Immature natural killer cell (primary cell): ENCODE data around the gene GPR4. TPM values are rescaled to one million over a fixed set of nuclear protein-coding genes. Genes with fewer than 3 reads are reported as not detected.

Experiments
- DNase-seq, 3 donors: peaks; one replicate each; pipeline ENCODE4 v3.0.0; 2022; ENCODE audit warnings: mixed read lengths in 1 of 3
- H3K27ac Mint-ChIP-seq, 6 donors: one replicate each; pipeline ENCODE4 v1.8.0; 2020; ENCODE audit warnings: mixed read lengths in 6 of 6, mild to moderate bottlenecking in 5 of 6, inconsistent platforms in 4 of 6, moderate library complexity in 3 of 6
- H3K27me3 Mint-ChIP-seq, 3 donors: one replicate each; pipeline ENCODE4 v1.8.0; 2020 to 2021; ENCODE audit warnings: low read depth in 3 of 3, mild to moderate bottlenecking in 3 of 3, mixed read lengths in 3 of 3, moderate library complexity in 3 of 3, inconsistent platforms in 1 of 3
- H3K36me3 Mint-ChIP-seq, 3 donors: one replicate each; pipeline ENCODE4 v1.8.0; 2020; ENCODE audit warnings: mixed read lengths in 3 of 3, inconsistent platforms in 2 of 3, mild to moderate bottlenecking in 2 of 3
- H3K4me1 Mint-ChIP-seq, 2 donors: one replicate each; pipeline ENCODE4 v1.8.0; 2020; ENCODE audit warnings: inconsistent platforms in 2 of 2, mild to moderate bottlenecking in 2 of 2, mixed read lengths in 2 of 2, moderate library complexity in 1 of 2
- H3K4me3 Mint-ChIP-seq, 5 donors: one replicate each; pipeline ENCODE4 v1.8.0; 2020; ENCODE audit warnings: mild to moderate bottlenecking in 5 of 5, mixed read lengths in 5 of 5, inconsistent platforms in 3 of 5, moderate library complexity in 3 of 5
- H3K9me3 Mint-ChIP-seq, 6 donors: one replicate each; pipeline ENCODE4 v1.8.0; 2020; ENCODE audit warnings: mild to moderate bottlenecking in 6 of 6, mixed read lengths in 6 of 6, inconsistent platforms in 4 of 6, moderate library complexity in 3 of 6
- polyA plus RNA-seq, 3 donors: library from polyadenylated mRNA; unstranded; fragments of 300-500 nt; fragmentation: Illumina TruSeq; gene quantifications; one replicate each; pipeline ENCODE4 v1.2.3, GENCODE V29; 2021

The GPR4 gene
- polyA plus RNA-seq, 3 donors from 2014 or later = not detected

DNA sequence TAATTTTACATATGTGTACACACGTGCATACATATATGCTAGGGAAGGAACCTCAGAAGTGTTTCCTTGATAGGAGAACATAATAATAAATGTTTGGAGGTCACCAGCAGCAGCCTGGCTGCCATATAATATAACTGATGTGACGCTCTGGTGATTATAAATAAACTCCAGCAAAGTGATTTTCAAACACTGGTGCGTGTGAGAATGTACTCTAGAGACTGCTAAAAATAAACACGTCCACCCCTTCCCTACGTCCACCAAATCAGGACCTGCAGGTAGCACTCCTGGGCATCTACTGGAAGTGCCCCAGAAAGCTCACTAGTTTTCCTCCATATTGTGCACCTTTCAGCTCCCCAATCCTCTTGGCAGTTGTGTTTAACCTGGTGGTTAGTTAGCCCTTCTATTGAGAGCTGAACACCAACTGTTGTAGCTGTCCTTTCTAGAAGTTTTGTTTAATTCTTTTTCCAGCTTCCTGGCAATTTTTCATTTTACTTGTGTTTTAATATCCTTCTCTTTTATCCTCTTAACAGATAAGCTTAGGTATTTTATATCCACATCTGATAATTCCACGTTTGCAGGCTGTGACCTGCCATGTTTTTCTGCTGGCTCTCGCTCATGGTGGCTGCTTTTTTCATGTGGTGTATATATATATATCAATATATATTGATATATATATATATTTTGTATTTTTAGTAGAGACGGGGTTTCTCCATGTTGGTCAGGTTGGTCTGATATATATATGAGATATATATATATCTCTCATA is 30.4 kb downstream of the GPR4 start:
- DNase-seq = no peak
- Mint-ChIP-seq H3K27me3 (peaks cover 0 to 2% (median 0%) of the 10 kb centered on the region in 3 donors), H3K27ac (no peak overlapping the region), H3K4me1 (peaks cover 1 to 6% of the 10 kb centered on the region in 2 donors), H3K36me3 (no peaks in the 10 kb centered on the region), H3K9me3 (no peaks in the 10 kb centered on the region), H3K4me3 (no peak overlapping the region)

DNA sequence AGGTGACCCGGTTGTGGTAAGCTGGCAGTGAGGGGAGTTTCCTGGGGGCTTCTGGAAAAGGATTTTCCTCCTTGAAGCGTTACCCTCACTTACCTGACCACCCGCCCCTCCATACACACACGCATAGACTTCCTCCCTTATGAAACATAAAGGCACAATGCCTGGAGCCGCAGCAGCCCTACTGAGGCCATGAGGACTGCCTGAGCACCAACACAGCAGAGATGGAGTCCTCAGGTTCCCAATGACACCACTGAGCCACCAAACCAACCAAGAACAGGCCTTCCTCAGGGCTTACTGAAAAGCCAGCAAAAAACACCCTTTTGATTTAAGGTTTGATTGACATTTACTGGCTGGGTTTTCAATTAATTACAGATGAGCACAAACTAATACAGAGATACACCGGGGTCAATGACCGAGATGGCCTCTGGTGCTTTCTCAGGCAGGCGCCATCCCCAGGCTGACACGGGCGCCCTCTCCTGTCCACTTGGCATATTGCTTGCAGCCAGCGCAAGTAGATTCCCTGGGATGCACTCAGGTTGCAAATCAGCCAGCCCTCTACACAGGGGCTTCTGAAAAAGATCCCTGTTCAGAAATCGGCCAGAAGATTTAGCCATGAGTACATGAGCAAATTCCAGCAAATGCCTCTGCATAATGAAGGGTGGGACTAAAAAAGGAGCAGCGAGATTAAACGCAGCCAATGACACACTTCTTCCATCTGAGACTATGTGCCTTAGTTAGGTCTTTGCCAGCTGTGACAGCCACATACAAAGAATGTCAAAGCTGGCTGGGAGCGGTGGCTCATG is 32.2 kb downstream of the GPR4 start:
- H3K9me3 Mint-ChIP-seq = no peaks in the 10 kb centered on the region
- peaks cover 0 to 2% (median 0%) of the 10 kb centered on the region in 3 donors for H3K27me3 Mint-ChIP-seq
- no peak overlapping the region for H3K27ac Mint-ChIP-seq
- no peak overlapping the region for H3K4me3 Mint-ChIP-seq
- H3K36me3 Mint-ChIP-seq = no peaks in the 10 kb centered on the region
- peak; percentile 26 to 35 (median 32) for DNase-seq
- peaks cover 1 to 6% of the 10 kb centered on the region in 2 donors for H3K4me1 Mint-ChIP-seq

DNA sequence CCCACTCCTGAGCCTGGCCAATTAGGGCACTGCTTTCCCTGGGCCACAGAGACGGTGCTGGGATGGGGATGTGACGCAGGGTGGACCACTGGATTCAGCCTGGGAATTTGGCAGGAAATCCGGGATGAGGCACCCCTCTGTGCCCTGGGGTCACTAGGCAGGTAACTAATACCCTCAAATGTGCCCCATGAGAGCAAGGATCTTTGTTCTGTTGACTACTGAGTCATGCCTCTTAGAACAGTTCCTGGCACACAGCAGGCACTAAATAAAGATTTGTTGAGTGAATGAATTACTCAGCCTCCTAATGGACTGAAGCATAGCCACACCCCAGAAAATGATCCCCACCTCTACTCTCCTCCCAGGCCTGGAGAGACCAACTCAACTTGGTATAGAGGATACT is 33.3 kb downstream of the GPR4 start:
- Mint-ChIP-seq H3K27ac (no peak overlapping the region), H3K36me3 (no peaks in the 10 kb centered on the region), H3K4me1 (peaks cover 4 to 6% of the 10 kb centered on the region in 2 donors), H3K27me3 (peaks cover 0 to 2% (median 0%) of the 10 kb centered on the region in 3 donors), H3K4me3 (no peak overlapping the region), H3K9me3 (no peaks in the 10 kb centered on the region)
- DNase-seq = no peak

DNA sequence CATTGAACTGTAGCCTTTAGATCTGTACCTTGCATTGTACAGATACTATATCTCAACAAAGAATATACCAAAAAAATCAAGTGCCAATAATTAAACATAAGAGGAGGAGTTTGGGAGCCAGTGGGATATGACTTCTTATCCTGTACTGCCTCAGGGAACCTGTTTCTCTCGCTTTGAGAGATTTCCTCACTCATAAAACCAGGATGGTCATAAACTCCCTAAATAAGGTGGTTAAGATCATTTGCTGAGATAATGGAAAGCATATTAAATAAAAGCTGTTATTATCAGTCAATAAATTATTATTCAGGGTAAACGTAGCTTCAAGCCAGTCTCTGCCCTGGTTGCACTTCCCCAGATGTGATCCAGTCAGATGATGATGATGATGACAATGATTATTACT is 34.4 kb downstream of the GPR4 start:
- peaks cover 7 to 10% of the 10 kb centered on the region in 2 donors for H3K4me1 Mint-ChIP-seq
- no peak overlapping the region for H3K27ac Mint-ChIP-seq
- no peak for DNase-seq
- no peaks in the 10 kb centered on the region for H3K9me3 Mint-ChIP-seq
- peaks cover 0 to 2% (median 0%) of the 10 kb centered on the region in 3 donors for H3K27me3 Mint-ChIP-seq
- H3K4me3 Mint-ChIP-seq = no peak overlapping the region
- no peaks in the 10 kb centered on the region for H3K36me3 Mint-ChIP-seq

DNA sequence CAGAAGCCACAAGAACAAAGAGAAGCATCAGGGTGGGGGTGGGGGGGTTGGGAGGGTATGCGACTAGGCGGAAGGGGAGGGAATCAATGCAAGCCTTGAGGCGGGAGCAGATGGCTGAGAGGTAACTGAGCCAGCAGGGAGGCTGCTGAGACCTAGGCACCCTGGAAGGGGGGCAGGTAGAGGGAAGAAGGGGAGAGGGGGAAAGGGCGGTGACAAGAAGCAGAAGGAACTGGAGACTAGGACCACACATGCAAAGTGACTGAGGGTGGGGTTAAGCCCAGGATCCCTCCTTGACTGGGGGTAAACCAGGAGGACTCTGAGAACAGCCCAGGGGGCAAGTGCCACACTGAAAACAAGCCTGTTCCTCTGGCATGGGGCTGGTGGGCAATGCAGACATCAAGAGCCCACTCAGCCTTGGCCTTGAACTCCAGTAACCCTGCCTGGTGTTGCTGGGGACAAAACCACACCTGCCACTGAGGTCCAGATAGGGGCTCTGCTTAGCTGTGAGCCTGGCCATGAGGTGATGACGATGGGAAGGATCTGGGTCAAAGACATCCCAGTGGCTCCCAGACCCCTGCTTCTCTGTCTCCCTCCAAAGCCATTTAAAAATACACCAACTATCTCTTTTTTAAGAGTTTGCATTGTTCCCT is 37.8 kb downstream of the GPR4 start:
- DNase-seq = no peak
- Mint-ChIP-seq H3K27ac (peak overlapping the region in 1 of 6 donors; percentile 75), H3K4me3 (no peak overlapping the region), H3K36me3 (no peaks in the 10 kb centered on the region), H3K9me3 (no peaks in the 10 kb centered on the region), H3K4me1 (peaks cover 5 to 9% of the 10 kb centered on the region in 2 donors), H3K27me3 (peaks cover 0 to 2% (median 0%) of the 10 kb centered on the region in 3 donors)

DNA sequence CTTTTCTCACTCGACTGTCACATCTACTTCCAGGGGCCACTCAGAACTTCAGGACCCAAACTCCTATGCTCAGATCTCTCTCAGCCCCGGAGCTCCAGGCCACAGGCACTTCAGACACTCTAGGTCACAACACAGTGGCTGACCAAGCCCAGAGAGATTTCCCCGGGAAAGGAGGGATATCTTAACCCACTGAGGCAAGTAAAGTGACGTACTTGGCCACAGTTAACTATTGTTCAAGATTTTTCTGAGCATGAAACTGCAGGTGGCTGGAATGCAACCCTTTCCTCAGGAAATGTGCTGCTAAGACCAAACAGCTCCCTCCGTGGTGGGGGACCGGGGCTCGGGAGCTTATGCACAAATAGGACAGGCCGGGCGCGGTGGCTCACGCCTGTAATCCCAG is 41.3 kb downstream of the GPR4 start:
- Mint-ChIP-seq H3K27ac (no peak overlapping the region), H3K27me3 (peaks cover 0 to 2% (median 0%) of the 10 kb centered on the region in 3 donors), H3K36me3 (no peaks in the 10 kb centered on the region), H3K4me1 (peaks cover 12 to 15% of the 10 kb centered on the region in 2 donors), H3K9me3 (no peaks in the 10 kb centered on the region), H3K4me3 (peak overlapping the region in 1 of 5 donors; percentile 51)
- DNase-seq = no peak

DNA sequence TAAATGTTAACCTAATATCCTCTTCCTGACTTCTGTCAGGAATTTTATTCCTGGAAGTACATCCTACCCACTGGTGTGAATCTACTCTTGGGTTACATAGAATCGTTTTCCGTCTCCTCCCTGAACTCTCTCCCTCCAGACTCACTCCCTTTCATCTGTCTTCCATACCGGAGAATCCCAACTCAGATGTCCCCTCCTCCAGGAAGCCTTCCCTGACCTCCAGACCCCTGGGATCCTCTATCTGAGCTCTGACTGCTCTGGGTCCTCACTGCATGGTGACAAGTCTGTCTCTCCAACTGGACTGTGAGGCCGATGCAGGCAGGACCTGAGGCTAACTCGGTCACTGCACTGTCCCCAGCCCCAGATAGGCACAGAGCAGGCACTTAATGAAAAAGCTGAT is 42.0 kb downstream of the GPR4 start:
- Mint-ChIP-seq H3K36me3 (no peaks in the 10 kb centered on the region), H3K27me3 (peaks cover 0 to 2% (median 0%) of the 10 kb centered on the region in 3 donors), H3K4me3 (no peak overlapping the region), H3K9me3 (no peaks in the 10 kb centered on the region), H3K4me1 (peaks cover 12 to 15% of the 10 kb centered on the region in 2 donors), H3K27ac (no peak overlapping the region)
- no peak for DNase-seq

DNA sequence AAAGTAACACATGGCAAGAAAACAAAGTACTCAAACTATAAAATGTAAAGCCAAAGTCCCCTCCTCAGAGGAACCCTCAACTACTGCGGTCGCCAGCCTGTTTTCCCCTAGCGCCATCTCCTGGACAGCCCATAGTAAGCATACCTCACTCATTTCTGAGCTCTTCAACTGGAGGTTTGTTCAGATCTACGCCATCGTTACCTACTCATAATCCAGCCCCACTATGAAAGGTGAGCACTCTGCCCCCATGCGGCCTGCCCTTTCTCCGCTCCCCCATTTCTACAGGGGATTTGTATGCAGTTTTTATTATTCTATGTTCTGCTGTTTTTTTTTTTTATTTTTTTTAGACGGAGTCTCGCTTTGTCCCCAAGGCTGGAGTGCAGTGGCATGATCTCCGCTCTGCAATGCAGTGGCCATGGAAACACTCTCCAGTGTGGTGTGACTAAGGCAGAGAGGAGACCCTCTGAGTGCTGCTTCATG is 43.6 kb downstream of the GPR4 start:
- Mint-ChIP-seq H3K4me3 (no peak overlapping the region), H3K27me3 (peaks cover 0 to 2% (median 0%) of the 10 kb centered on the region in 3 donors), H3K36me3 (no peaks in the 10 kb centered on the region), H3K4me1 (peaks cover 12 to 13% of the 10 kb centered on the region in 2 donors), H3K9me3 (no peaks in the 10 kb centered on the region), H3K27ac (peak overlapping the region in 1 of 6 donors; percentile 37)
- peak; percentile 42 to 54 (median 43) for DNase-seq

DNA sequence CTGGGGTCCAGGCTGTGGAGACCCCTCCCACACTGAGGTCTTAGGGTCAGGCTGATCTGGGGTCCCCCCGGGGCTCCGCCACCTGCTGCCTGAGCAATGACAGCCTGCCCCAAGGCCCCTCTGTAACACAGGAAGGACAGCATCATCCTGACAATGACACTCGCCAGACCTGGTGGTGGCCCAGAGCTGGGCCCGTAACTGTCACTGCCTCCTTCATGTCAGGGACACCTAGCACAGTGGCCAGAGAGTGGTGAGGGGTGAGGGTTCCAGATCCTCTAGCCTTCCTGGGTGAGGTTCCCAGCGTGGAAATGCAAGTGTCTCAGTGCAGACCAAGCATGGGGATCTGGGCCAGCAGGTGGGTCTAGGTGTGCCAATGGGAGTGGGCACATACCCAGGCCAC is 45.2 kb downstream of the GPR4 start:
- DNase-seq = no peak
- H3K36me3 Mint-ChIP-seq = peaks cover 0 to 2% (median 1%) of the 10 kb centered on the region in 3 donors
- peaks cover 0 to 3% (median 2%) of the 10 kb centered on the region in 3 donors for H3K27me3 Mint-ChIP-seq
- H3K4me3 Mint-ChIP-seq = no peak overlapping the region
- peaks cover 7 to 9% of the 10 kb centered on the region in 2 donors for H3K4me1 Mint-ChIP-seq
- H3K9me3 Mint-ChIP-seq = no peaks in the 10 kb centered on the region
- H3K27ac Mint-ChIP-seq = no peak overlapping the region

DNA sequence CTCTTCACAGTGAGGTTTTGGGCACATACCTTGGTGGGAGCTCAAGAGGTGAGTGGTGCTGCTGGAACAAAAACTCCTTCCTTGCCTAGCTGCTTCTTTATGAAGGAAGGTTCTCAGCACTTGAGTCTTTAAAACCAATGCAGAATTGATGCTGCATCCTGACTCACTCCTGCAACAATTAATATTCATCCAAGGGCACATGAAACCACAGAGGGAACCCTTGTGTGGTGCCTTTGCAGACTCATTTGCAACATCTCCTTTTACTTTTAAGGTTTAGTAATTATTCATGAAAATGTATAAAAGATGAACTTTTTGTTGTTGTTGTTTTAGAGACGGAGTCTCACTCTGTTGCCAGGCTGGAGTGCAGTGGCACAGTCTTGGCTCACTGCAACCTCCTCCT is 47.5 kb downstream of the GPR4 start:
- Mint-ChIP-seq H3K4me3 (no peak overlapping the region), H3K9me3 (no peaks in the 10 kb centered on the region), H3K27ac (no peak overlapping the region), H3K36me3 (peaks cover 0 to 7% (median 4%) of the 10 kb centered on the region in 3 donors), H3K4me1 (peaks cover 6 to 7% of the 10 kb centered on the region in 2 donors), H3K27me3 (peaks cover 0 to 3% (median 0%) of the 10 kb centered on the region in 3 donors)
- no peak for DNase-seq

DNA sequence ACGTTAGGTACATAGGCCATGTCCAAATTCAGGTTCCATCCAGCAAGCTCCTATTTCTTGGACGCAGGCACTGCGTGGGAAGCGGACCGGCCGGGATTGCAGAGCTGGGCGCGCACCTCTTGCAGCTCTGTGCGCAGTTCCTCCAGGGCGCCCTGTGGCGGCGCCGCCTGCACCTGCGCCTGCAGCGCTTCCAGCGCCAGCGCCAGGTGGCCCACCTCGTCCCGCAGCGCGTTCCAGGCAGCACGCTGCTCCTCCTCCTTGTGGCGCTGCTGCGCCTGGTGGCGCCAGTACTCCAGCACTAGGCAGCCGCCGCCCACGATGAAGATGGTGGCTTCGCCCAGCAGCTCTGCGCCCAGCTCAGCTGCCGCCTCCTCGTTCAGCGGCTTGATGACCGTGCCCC is 48.5 kb downstream of the GPR4 start:
- no peak for DNase-seq
- Mint-ChIP-seq H3K4me3 (no peak overlapping the region), H3K9me3 (no peaks in the 10 kb centered on the region), H3K36me3 (peaks cover 0 to 7% (median 4%) of the 10 kb centered on the region in 3 donors), H3K27ac (no peak overlapping the region), H3K27me3 (peaks cover 0 to 3% (median 0%) of the 10 kb centered on the region in 3 donors), H3K4me1 (peaks cover 3 to 5% of the 10 kb centered on the region in 2 donors)

DNA sequence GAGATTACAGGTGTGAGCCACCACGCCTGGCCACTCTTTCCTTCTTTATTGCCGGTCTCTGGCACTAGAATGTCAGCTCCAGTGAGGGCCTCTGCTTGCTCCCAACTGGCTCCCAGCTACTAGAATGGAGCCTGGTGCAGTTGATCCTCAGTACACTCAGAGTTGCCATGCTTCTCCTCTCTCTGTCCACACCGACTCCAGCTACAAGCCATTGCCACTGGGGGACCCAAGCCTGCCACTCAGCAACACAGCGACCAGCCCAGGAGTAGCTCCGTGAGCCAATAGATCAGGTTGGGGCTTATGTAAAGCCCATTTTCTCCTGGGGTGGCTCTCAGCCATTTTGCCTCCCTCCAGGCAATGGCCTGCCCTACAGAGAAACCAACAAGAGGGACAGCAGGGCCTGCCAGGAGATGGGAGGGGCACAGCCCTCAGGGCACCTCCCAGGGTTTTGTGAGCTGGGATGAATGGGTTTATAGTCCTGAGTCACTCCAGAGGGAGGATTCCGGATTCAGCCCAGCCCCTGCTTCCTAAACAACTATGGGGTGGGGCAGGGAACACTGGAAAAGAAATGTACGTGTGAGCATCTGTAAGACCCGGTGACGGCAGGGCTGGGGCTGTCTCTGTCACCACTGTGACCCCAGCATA is 53.9 kb downstream of the GPR4 start:
- DNase-seq = no peak
- no peak overlapping the region for H3K27ac Mint-ChIP-seq
- H3K4me1 Mint-ChIP-seq = no peaks in the 10 kb centered on the region

DNA sequence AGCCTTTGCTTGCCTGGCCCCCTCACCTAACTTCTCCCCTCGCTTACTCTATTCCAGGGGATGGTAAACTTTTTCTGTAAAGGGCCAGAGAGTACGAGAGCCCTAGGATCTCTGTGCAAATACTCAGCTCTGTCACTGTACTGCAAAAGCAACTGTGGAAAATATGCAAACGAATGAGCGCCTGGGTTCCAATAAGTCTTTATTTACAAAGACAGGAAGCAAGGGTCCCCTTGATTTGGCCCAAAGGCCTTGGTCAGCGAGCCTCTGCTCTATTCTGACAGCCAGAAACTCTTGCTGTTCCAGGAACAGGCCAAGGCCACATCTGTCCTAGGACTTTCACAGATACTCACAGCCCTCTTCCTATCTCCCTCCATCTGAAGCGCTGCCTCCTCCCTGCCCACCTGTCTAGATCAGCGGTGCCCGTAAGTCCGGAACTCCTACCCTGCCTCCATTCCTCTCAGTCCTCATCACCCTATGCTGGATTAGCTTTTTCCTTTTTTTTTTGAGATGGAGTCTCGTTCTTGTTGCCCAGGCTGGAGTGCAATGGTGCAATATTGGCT is 54.7 kb downstream of the GPR4 start:
- H3K27ac Mint-ChIP-seq = no peak overlapping the region
- no peak for DNase-seq
- H3K9me3 Mint-ChIP-seq = no peaks in the 10 kb centered on the region
- H3K4me3 Mint-ChIP-seq = no peak overlapping the region
- peaks cover 0 to 7% (median 4%) of the 10 kb centered on the region in 3 donors for H3K36me3 Mint-ChIP-seq
- no peaks in the 10 kb centered on the region for H3K27me3 Mint-ChIP-seq
- no peaks in the 10 kb centered on the region for H3K4me1 Mint-ChIP-seq

More for the DNA sequence above, 53.9 kb downstream of the GPR4 start:
- H3K36me3 Mint-ChIP-seq = peaks cover 0 to 7% (median 4%) of the 10 kb centered on the region in 3 donors
- H3K27me3 Mint-ChIP-seq = peaks cover 0 to 2% (median 0%) of the 10 kb centered on the region in 3 donors
- no peaks in the 10 kb centered on the region for H3K9me3 Mint-ChIP-seq
- H3K4me3 Mint-ChIP-seq = no peak overlapping the region
